Prostate gland (tissue), 2 donors: ENCODE measurements around the gene SLC2A5.

Source experiments
- POLR2A ChIP-seq: fragments of 450-650 bp; IDR thresholded peaks from one replicate; pipeline ENCODE4 v1.6.1; 2016; ENCODE audit warnings: antibody characterized with exemption, mild to moderate bottlenecking
- POLR2AphosphoS5 ChIP-seq: sonication (generic); formaldehyde crosslinking; IDR thresholded peaks from one replicate; pipeline ENCODE4 v1.6.1; 2017; ENCODE audit warnings: antibody characterized with exemption
- TF ChIP-seq, protein P1 (sequence below), 4 experiments: fragments of 200-600 bp in 2 of 4; fragments of 450-650 bp in 2 of 4; sonication (generic) in 2 of 4; IDR thresholded peaks; 1 replicate in 3 of 4; 2 replicates in 1 of 4; pipeline ENCODE4 v1.5.1; 2016 to 2019; ENCODE audit warnings: antibody characterized with exemption in 4 of 4, mild to moderate bottlenecking in 2 of 4, moderate library complexity in 2 of 4

DNA sequence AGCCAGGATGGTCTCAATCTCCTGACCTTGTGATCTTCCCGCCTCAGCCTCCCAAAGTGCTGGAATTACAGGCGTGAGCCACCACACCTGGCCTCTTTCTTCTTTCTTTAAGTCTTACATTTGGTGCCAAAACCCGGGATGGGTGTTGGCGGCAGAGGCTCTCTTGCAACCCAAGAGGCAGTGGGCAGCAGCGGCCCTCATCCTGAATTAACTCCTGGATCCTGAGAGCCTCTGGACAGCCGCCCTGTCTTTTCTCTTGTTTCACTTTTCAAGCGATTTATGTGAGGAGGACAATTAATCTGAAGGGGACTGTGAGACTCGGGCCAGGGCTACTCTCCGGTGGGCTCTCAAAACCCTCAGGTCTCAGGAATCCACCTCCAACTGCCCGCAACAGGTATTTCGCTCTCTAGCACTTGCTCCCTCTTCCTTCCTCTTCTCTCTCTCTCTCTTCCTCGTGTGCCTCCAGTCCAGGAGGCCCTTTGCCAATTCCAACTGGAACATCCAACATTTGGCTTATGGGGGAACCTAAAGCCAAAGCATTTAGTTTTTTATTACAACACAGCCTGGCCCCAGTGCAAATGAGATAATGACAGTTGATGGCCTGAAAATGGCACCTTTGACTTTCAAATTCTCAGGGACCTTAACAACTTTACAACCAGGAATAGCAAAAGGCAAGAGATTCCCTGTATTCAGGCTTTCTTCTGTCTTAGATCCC, 18.1 kb upstream of the SLC2A5 start:
- TF ChIP-seq, protein P1, sequence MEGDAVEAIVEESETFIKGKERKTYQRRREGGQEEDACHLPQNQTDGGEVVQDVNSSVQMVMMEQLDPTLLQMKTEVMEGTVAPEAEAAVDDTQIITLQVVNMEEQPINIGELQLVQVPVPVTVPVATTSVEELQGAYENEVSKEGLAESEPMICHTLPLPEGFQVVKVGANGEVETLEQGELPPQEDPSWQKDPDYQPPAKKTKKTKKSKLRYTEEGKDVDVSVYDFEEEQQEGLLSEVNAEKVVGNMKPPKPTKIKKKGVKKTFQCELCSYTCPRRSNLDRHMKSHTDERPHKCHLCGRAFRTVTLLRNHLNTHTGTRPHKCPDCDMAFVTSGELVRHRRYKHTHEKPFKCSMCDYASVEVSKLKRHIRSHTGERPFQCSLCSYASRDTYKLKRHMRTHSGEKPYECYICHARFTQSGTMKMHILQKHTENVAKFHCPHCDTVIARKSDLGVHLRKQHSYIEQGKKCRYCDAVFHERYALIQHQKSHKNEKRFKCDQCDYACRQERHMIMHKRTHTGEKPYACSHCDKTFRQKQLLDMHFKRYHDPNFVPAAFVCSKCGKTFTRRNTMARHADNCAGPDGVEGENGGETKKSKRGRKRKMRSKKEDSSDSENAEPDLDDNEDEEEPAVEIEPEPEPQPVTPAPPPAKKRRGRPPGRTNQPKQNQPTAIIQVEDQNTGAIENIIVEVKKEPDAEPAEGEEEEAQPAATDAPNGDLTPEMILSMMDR (IDR thresholded peaks at IDR 0.05) = no peak
- TF ChIP-seq POLR2A = no peak
- TF ChIP-seq POLR2AphosphoS5 = no peak
